Mesenchymal stem cell (in vitro differentiated cells and primary cell): ENCODE results near the gene RSPH10B2.
"Not testable (repeated sequence)": the region's sequence is repeated elsewhere in the genome, so short reads cannot be mapped to it uniquely, and the experiment has no call there.

ENCODE experiments used
- DNase-seq: peaks from one replicate; pipeline ENCODE4 v3.0.0-alpha.2; 2013
- H2AFZ ChIP-seq: one replicate; pipeline ENCODE4 v1.6.1; 2013; ENCODE audit warnings: low read depth, mild to moderate bottlenecking, control low read depth, inconsistent platforms, low read length, moderate library complexity
- H2AK5ac ChIP-seq: 2 replicates; pipeline ENCODE4 v1.6.1; 2013; ENCODE audit warnings: low read length, moderate library complexity, mild to moderate bottlenecking, inconsistent platforms; ENCODE audit not compliant: severe bottlenecking
- H2BK120ac ChIP-seq: one replicate; pipeline ENCODE4 v1.6.1; 2013; ENCODE audit warnings: low read depth, mild to moderate bottlenecking, inconsistent platforms, low read length, moderate library complexity
- H2BK12ac ChIP-seq, 2 experiments: one replicate each; pipeline ENCODE4 v1.6.1; 2013; ENCODE audit warnings: inconsistent platforms in 2 of 2, low read length in 2 of 2, mild to moderate bottlenecking in 2 of 2, moderate library complexity in 2 of 2, control low read depth in 1 of 2
- H2BK15ac ChIP-seq: one replicate; pipeline ENCODE4 v1.6.1; 2013; ENCODE audit warnings: mild to moderate bottlenecking, low read depth, inconsistent platforms; ENCODE audit not compliant: poor library complexity, severe bottlenecking
- H2BK5ac ChIP-seq: 2 replicates; pipeline ENCODE4 v1.6.1; 2013; ENCODE audit warnings: low read depth, mild to moderate bottlenecking, low read length, control low read depth, inconsistent platforms; ENCODE audit not compliant: poor library complexity, severe bottlenecking
- H3K14ac ChIP-seq, 2 experiments: one replicate each; pipeline ENCODE4 v1.6.1; 2013; ENCODE audit warnings: inconsistent platforms in 2 of 2, low read length in 2 of 2, control low read depth in 1 of 2, mild to moderate bottlenecking in 1 of 2, moderate library complexity in 1 of 2
- H3K18ac ChIP-seq, 2 experiments: one replicate each; pipeline ENCODE4 v1.6.1; 2013; ENCODE audit warnings: inconsistent platforms in 2 of 2, low read length in 2 of 2, control low read depth in 1 of 2, low read depth in 1 of 2, mild to moderate bottlenecking in 1 of 2
- H3K23ac ChIP-seq, 2 experiments: one replicate each; pipeline ENCODE4 v1.6.1; 2013; ENCODE audit warnings: inconsistent platforms in 2 of 2, low read length in 2 of 2, mild to moderate bottlenecking in 2 of 2, moderate library complexity in 2 of 2, control low read depth in 1 of 2
- H3K27ac ChIP-seq: 2 replicates; pipeline ENCODE4 v1.5.1; 2013; ENCODE audit warnings: mild to moderate bottlenecking, moderate library complexity, low read length, control low read depth, inconsistent platforms; ENCODE audit not compliant: poor library complexity, severe bottlenecking
- H3K27me3 ChIP-seq, 2 experiments: 2 replicates each; pipeline versions ENCODE4 v1.6.1 to v1.7.0; 2013; ENCODE audit warnings: low read length in 2 of 2, mild to moderate bottlenecking in 2 of 2, moderate library complexity in 2 of 2, control low read depth in 1 of 2, inconsistent platforms in 1 of 2; ENCODE audit not compliant: control insufficient read depth in 1 of 2, insufficient read depth in 1 of 2
- H3K36me3 ChIP-seq, 2 experiments: 2 replicates each; pipeline versions ENCODE4 v1.6.1 to v1.7.0; 2013; ENCODE audit warnings: low read length in 2 of 2, control low read depth in 1 of 2, inconsistent platforms in 1 of 2, low read depth in 1 of 2, mild to moderate bottlenecking in 1 of 2; ENCODE audit not compliant: insufficient read depth in 2 of 2, control insufficient read depth in 1 of 2
- H3K4ac ChIP-seq, 2 experiments: one replicate each; pipeline ENCODE4 v1.6.1; 2013; ENCODE audit warnings: inconsistent platforms in 2 of 2, low read length in 2 of 2, mild to moderate bottlenecking in 2 of 2, moderate library complexity in 2 of 2, control low read depth in 1 of 2, low read depth in 1 of 2
- H3K4me1 ChIP-seq: 2 replicates; pipeline ENCODE4 v1.6.1; 2013; ENCODE audit warnings: low read depth, low read length, control low read depth; ENCODE audit not compliant: control insufficient read depth, insufficient read depth
- H3K4me2 ChIP-seq: 2 replicates; pipeline ENCODE4 v1.6.1; 2013; ENCODE audit warnings: low read length, mild to moderate bottlenecking, inconsistent platforms; ENCODE audit not compliant: poor library complexity, severe bottlenecking
- H3K4me3 ChIP-seq, 2 experiments: 2 replicates each; pipeline versions ENCODE4 v1.5.1 to v1.7.0; 2013; ENCODE audit warnings: low read length in 2 of 2, mild to moderate bottlenecking in 2 of 2, control low read depth in 1 of 2, low read depth in 1 of 2; ENCODE audit not compliant: insufficient read depth in 1 of 2
- H3K79me1 ChIP-seq: replicated peaks from 2 replicates; pipeline ENCODE4 v1.6.1; 2013; ENCODE audit warnings: mild to moderate bottlenecking, control low read depth, low read length, inconsistent platforms; ENCODE audit not compliant: poor library complexity, severe bottlenecking
- H3K9ac ChIP-seq: 2 replicates; pipeline ENCODE4 v1.7.0; 2013; ENCODE audit warnings: mild to moderate bottlenecking, low read length, moderate library complexity
- H3K9me3 ChIP-seq: 2 replicates; pipeline ENCODE4 v1.7.0; 2013; ENCODE audit warnings: mild to moderate bottlenecking, low read length; ENCODE audit not compliant: control insufficient read depth
- H4K8ac ChIP-seq: one replicate; pipeline ENCODE4 v1.6.1; 2013; ENCODE audit warnings: inconsistent platforms, mild to moderate bottlenecking, low read length, moderate library complexity
- H4K91ac ChIP-seq: one replicate; pipeline ENCODE4 v1.6.1; 2013; ENCODE audit warnings: mild to moderate bottlenecking, low read length, inconsistent platforms
- WGBS: methylation state at CpG from one replicate; pipeline ENCODE4 v1.1.7; 2013; ENCODE audit warnings: mixed read lengths; 5-methylcytosine and 5-hydroxymethylcytosine counted together

RSPH10B2 gene

DNA sequence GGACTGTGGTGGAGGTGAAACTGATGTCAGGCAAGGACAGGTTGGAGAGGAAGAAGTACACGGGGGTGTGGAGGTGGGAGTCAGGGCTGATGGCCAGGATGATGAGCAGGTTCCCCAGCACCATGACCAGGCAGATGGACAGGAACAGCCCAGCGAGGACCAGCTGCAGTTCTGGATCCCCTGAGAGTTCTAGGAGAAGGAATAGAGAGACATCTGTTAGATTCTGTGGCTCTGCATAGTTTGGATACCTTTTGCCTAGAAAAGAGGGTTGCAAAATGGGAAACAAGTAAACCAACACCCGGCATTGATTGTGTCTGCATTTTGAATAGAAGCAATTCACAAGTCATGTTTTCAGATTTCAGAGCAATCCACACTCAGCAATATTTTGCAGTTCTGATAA, 81.6 kb downstream of the RSPH10B2 start:
- not testable (repeated sequence) for H3K9me3 ChIP-seq, H2AFZ ChIP-seq, H2AK5ac ChIP-seq, H2BK5ac ChIP-seq, H3K4ac ChIP-seq, H3K36me3 ChIP-seq, H3K18ac ChIP-seq, H3K4me2 ChIP-seq, H3K23ac ChIP-seq, H3K4me3 ChIP-seq, H3K9ac ChIP-seq, H3K79me1 ChIP-seq, H2BK15ac ChIP-seq, H4K8ac ChIP-seq, H3K4me1 ChIP-seq, H2BK12ac ChIP-seq, H4K91ac ChIP-seq, H3K14ac ChIP-seq, DNase-seq, H3K27ac ChIP-seq, H2BK120ac ChIP-seq
- H3K27me3 ChIP-seq, result peaks cover 6 to 17% of the 10 kb centered on the region in 2 experiments
- 44% methylated on average over 3 of the region's 3 CpGs for WGBS

DNA sequence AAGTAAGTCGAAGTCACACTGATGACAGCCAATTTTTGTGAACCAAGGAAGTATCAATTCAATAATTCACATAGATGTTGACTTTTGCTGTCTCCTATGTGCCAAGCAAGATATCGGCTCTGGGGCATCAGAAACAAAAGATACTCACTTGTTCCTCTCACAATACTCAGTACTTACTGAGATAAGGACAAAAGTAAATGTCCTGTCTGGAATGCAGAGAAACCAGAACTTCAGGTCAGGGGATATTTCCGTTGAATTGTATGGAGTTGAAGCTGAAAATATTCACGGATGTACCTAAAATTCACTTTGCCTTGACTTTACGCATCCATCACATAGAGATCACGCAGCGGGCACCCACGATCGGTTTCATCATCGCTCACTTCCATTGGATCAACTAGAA, 83.2 kb downstream of the RSPH10B2 start:
- not testable (repeated sequence) for H3K4me3 ChIP-seq, H2BK5ac ChIP-seq, H3K18ac ChIP-seq, H2AK5ac ChIP-seq, DNase-seq, H3K9ac ChIP-seq, H3K9me3 ChIP-seq, H3K27me3 ChIP-seq, H3K23ac ChIP-seq, H2BK15ac ChIP-seq, H4K91ac ChIP-seq, H3K4ac ChIP-seq, H3K14ac ChIP-seq, H3K4me1 ChIP-seq, H2AFZ ChIP-seq, H3K79me1 ChIP-seq, H2BK120ac ChIP-seq, H4K8ac ChIP-seq, H3K36me3 ChIP-seq, H2BK12ac ChIP-seq, H3K4me2 ChIP-seq, H3K27ac ChIP-seq
- WGBS, result 84% methylated on average over 9 of the region's 10 CpGs

DNA sequence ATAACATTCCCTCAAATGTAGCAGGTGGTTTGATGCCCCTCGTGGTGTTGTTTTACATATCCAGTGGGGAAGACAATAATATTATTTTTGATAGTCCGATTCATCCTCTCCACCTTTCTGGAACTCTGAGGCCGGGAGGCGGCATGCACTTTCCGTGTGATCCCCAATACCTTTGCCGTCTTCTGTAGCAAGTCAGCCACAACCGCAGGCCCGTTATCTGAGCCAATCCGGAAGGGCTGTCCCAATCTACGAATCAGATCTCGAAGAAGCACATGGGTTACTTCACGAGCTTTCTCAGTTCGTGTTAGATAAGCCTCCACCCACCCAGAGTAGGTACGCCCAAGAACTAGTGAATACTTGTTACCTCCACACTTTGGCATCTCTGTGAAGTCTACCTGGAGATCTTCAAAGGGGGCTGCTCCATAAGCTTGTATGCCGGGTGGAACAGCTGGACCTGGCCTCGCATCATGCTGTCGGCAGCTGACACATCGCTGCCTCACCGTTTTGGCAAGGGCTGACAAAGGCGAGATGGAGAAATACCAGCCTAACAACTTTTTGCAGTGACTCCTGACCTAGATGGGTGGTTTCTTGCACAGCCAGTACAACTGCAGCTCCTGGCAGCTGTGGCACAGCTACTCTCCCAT, 88.5 kb downstream of the RSPH10B2 start:
- H4K8ac ChIP-seq, H3K4me3 ChIP-seq, H3K27ac ChIP-seq, H4K91ac ChIP-seq, H2BK12ac ChIP-seq, H2AFZ ChIP-seq, H3K9me3 ChIP-seq, H3K4me2 ChIP-seq, DNase-seq, H2AK5ac ChIP-seq, H3K4ac ChIP-seq, H3K79me1 ChIP-seq, H3K9ac ChIP-seq, H3K36me3 ChIP-seq, H3K27me3 ChIP-seq, H3K23ac ChIP-seq, H3K4me1 ChIP-seq, H3K14ac ChIP-seq, H2BK120ac ChIP-seq, H3K18ac ChIP-seq, H2BK15ac ChIP-seq, H2BK5ac ChIP-seq: not testable (repeated sequence)
- WGBS, result 86% methylated on average over 20 of the region's 20 CpGs

DNA sequence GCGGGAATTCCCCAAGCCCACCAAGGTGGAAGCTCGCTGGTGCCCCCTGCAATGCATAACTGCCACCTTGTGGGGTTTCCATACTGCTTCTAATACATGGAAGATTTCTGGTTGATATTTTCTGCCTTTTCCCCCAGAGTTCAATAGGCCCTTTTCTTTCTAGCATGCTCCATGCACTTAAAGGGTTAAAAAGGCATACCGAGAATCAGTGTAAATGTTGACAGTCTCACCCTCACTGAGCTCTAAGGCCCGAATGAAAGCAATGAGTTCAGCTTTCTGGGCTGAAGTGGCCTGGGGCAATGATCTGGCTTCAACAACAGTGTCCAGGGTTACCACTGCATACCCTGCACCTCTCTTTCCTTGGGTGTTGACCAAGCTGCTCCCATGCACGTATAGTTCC, 89.2 kb downstream of the RSPH10B2 start:
- H2AK5ac ChIP-seq, H2BK15ac ChIP-seq, H3K27ac ChIP-seq, H3K27me3 ChIP-seq, H2BK12ac ChIP-seq, H3K4me3 ChIP-seq, H3K18ac ChIP-seq, H3K4me1 ChIP-seq, H2BK5ac ChIP-seq, H3K36me3 ChIP-seq, H2BK120ac ChIP-seq, H3K14ac ChIP-seq, H3K4me2 ChIP-seq, H3K4ac ChIP-seq, H4K91ac ChIP-seq, H2AFZ ChIP-seq, H3K79me1 ChIP-seq, H4K8ac ChIP-seq, H3K9ac ChIP-seq, H3K9me3 ChIP-seq, H3K23ac ChIP-seq, DNase-seq: not testable (repeated sequence)
- WGBS, result 40% methylated on average over 3 of the region's 5 CpGs
